Hematopoietic multipotent progenitor cell treated with erythropoietin and hydrocortisone succinate and interleukin-3 and kit ligand, for 8 days (in vitro differentiated cells): ENCODE measurements around the gene NR5A2.

ENCODE experiments used
- DNase-seq: peaks from one replicate; pipeline ENCODE4 v3.0.0-alpha.2; 2015

Gene NR5A2

GRCh38 chr1:200213921-200214320, 186.4 kb downstream of the NR5A2 start:
- DNase-seq, result no peak

GRCh38 chr1:200215350-200215749, 187.8 kb downstream of the NR5A2 start:
- no peak for DNase-seq

- DNase-seq, result no peak
These were observed 190.2 kb downstream of the NR5A2 start for GRCh38 chr1:200217703-200218102.

- DNase-seq, result no peak
These were observed 194.2 kb downstream of the NR5A2 start for GRCh38 chr1:200221614-200222282.

GRCh38 chr1:200223207-200223606, 195.7 kb downstream of the NR5A2 start:
- no peak for DNase-seq

GRCh38 chr1:200223613-200224012, 196.1 kb downstream of the NR5A2 start:
- no peak for DNase-seq

- no peak for DNase-seq
These were observed 196.8 kb downstream of the NR5A2 start for GRCh38 chr1:200224315-200224714.

GRCh38 chr1:200226268-200226968, 198.9 kb downstream of the NR5A2 start:
- DNase-seq, result peak; percentile 93

- DNase-seq, result no peak
These were observed 199.4 kb downstream of the NR5A2 start for GRCh38 chr1:200226969-200227303.
